K562 (cell line): Measurements from ENCODE around the gene SLC13A4.
A peak's percentile ranks its signal among the peaks of the same experiment; 100 is the strongest.

Experiments used
- EHMT2 ChIP-seq: fragments of 450-650 bp; IDR thresholded peaks from 2 replicates; pipeline ENCODE4 v1.6.1; 2018; ENCODE audit warnings: antibody characterized with exemption
- FOXA1 ChIP-seq: fragments of 450-650 bp; IDR thresholded peaks from 2 replicates; pipeline ENCODE4 v1.6.1; 2016; ENCODE audit warnings: mild to moderate bottlenecking, borderline replicate concordance
- SMC3 ChIP-seq: conservative IDR thresholded peaks from 2 replicates; pipeline ENCODE4 v1.6.1; 2011; ENCODE audit warnings: low read depth, low read length, improper control_type of control experiment; ENCODE audit not compliant: insufficient read depth
- ZNF282 ChIP-seq: sonication (generic); formaldehyde crosslinking; IDR thresholded peaks from 2 replicates; pipeline ENCODE4 v1.8.1; 2023; ENCODE audit warnings: missing genetic modification reagents
- ZNF316 ChIP-seq: fragments of 450-650 bp; IDR thresholded peaks from 2 replicates; pipeline ENCODE4 v1.6.1; 2016
- TF ChIP-seq, protein P1 (sequence below): fragments of 450-650 bp; formaldehyde crosslinking; IDR thresholded peaks from 2 replicates; pipeline ENCODE4 v1.4.0; 2022; ENCODE audit warnings: missing genetic modification characterization
- TF ChIP-seq, protein P2 (sequence below), 3 experiments: IDR thresholded peaks in 2 of 3; conservative IDR thresholded peaks in 1 of 3; 2 replicates each; pipeline ENCODE4 v1.5.1; 2011 to 2012; ENCODE audit warnings: low read length in 3 of 3, mild to moderate bottlenecking in 3 of 3, control low read depth in 2 of 3, improper control_type of control experiment in 1 of 3, inconsistent platforms in 1 of 3, low read depth in 1 of 3, mixed read lengths in 1 of 3, moderate library complexity in 1 of 3; ENCODE audit not compliant: insufficient read depth in 2 of 3

DNA sequence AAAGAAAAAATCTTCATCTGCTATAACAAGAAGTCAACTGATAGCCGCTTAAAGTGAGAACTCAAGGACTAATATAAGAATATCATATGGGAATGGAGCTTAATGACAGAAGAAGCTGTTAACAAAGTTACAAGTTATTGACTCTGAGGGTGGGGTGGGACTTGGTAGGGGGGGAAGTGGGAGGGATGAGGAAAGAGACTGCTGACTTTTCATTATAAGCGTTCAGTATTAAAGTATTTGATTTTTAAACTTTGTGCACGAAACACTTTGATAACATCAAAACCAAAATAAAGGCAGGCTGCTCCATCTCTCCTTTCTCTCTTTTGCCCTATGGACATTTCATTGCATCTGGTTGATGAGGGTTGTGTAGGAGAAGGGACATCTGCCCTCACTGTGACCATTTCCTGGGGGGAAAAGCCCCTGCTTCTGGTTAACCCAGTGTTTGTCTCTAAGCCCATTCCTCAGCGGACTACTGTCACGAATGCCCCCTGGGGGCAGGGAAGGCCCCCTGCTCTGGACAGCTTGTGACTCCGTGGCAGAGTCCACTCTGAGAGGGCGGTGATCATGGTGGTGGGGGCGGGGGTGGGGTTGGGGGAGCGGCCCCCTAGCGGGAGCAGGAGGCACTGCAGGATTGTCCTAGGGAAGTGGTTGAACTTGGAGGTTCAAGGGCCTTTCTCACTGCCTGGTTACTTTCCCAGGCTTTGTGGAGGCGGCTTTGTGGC, 17.4 kb downstream of the SLC13A4 start:
- TF ChIP-seq ZNF282 (CRISPR knock-in tag) (no peak), ZNF316 (0 out of 2 replicates have a peak, but pooled peaks have one; percentile 1), SMC3 (no peak), EHMT2 (no peak), FOXA1 (no peak)
- TF ChIP-seq, protein P1, sequence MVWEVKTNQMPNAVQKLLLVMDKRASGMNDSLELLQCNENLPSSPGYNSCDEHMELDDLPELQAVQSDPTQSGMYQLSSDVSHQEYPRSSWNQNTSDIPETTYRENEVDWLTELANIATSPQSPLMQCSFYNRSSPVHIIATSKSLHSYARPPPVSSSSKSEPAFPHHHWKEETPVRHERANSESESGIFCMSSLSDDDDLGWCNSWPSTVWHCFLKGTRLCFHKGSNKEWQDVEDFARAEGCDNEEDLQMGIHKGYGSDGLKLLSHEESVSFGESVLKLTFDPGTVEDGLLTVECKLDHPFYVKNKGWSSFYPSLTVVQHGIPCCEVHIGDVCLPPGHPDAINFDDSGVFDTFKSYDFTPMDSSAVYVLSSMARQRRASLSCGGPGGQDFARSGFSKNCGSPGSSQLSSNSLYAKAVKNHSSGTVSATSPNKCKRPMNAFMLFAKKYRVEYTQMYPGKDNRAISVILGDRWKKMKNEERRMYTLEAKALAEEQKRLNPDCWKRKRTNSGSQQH = no peak
- TF ChIP-seq, protein P2, sequence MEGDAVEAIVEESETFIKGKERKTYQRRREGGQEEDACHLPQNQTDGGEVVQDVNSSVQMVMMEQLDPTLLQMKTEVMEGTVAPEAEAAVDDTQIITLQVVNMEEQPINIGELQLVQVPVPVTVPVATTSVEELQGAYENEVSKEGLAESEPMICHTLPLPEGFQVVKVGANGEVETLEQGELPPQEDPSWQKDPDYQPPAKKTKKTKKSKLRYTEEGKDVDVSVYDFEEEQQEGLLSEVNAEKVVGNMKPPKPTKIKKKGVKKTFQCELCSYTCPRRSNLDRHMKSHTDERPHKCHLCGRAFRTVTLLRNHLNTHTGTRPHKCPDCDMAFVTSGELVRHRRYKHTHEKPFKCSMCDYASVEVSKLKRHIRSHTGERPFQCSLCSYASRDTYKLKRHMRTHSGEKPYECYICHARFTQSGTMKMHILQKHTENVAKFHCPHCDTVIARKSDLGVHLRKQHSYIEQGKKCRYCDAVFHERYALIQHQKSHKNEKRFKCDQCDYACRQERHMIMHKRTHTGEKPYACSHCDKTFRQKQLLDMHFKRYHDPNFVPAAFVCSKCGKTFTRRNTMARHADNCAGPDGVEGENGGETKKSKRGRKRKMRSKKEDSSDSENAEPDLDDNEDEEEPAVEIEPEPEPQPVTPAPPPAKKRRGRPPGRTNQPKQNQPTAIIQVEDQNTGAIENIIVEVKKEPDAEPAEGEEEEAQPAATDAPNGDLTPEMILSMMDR (IDR thresholded peaks at IDR 0.05 in 2 of 3, conservative IDR thresholded peaks at IDR 0.05 in 1 of 3; ENCODE audit: insufficient read depth in 2 of 3, low read depth in 1 of 3, low read length in 3 of 3) = peak; percentile 63 to 72 (median 68)
